WTC11 (cell line): ENCODE data around the gene ABHD16A. TPM values are rescaled to one million over a fixed set of nuclear protein-coding genes. Genes with fewer than 3 reads are reported as not detected.

Source experiments
- ATAC-seq: fragments of 200-7000 bp; cut with Tn5 transposase; 2 replicates; pipeline ENCODE4 v1.10.0; 2021; ENCODE audit warnings: mild to moderate bottlenecking, moderate library complexity
- CTCF ChIA-PET: fragments of 300-600 bp; sonication (Branson Sonifier 250); formaldehyde crosslinking; loops from one replicate; lab custom pipeline; 2021; ENCODE audit warnings: antibody characterized with exemption; lab: Charles Lee
- POLR2A ChIA-PET: fragments of 350-600 bp; sonication (Branson Sonifier 250); formaldehyde crosslinking; loops from one replicate; lab custom pipeline; 2021; ENCODE audit warnings: antibody characterized with exemption; lab: Charles Lee
- DNase-seq: peaks from one replicate; pipeline ENCODE4 v3.0.0; 2021; ENCODE audit warnings: low spot score
- H3K27ac Mint-ChIP-seq: 2 replicates; pipeline ENCODE4 v1.8.0; 2021; ENCODE audit warnings: mixed read lengths
- H3K27me3 Mint-ChIP-seq: 2 replicates; pipeline ENCODE4 v1.8.0; 2021; ENCODE audit warnings: low read depth, mild to moderate bottlenecking, moderate library complexity, mixed read lengths
- H3K36me3 Mint-ChIP-seq: 2 replicates; pipeline ENCODE4 v1.8.0; 2021; ENCODE audit warnings: mixed read lengths
- H3K4me1 Mint-ChIP-seq: 2 replicates; pipeline ENCODE4 v1.8.0; 2022; ENCODE audit warnings: mixed read lengths
- H3K4me3 Mint-ChIP-seq: 2 replicates; pipeline ENCODE4 v1.8.0; 2021; ENCODE audit warnings: mild to moderate bottlenecking, moderate library complexity, mixed read lengths
- H3K9me3 Mint-ChIP-seq: 2 replicates; pipeline ENCODE4 v1.8.0; 2021; ENCODE audit warnings: mixed read lengths
- ATF3 ChIP-seq: sonication (generic); formaldehyde crosslinking; conservative IDR thresholded peaks from 2 replicates; pipeline ENCODE4 v1.8.1; 2022; ENCODE audit warnings: mild to moderate bottlenecking, missing genetic modification reagents
- EMX1 ChIP-seq: fragments of 250-450 bp; sonication (Bioruptor Pico); IDR thresholded peaks from 2 replicates; pipeline ENCODE4 v1.8.0; 2021; ENCODE audit warnings: mild to moderate bottlenecking
- IRF2 ChIP-seq: sonication (generic); formaldehyde crosslinking; IDR thresholded peaks from 2 replicates; pipeline ENCODE4 v1.8.0; 2022; ENCODE audit warnings: low read depth, missing genetic modification reagents, borderline replicate concordance
- MAX ChIP-seq: sonication (generic); formaldehyde crosslinking; IDR thresholded peaks from 2 replicates; pipeline ENCODE4 v1.8.0; 2022; ENCODE audit warnings: mild to moderate bottlenecking, missing genetic modification reagents
- NFATC4 ChIP-seq: fragments of 250-450 bp; sonication (Bioruptor Pico); IDR thresholded peaks from 2 replicates; pipeline ENCODE4 v1.9.0; 2021; ENCODE audit warnings: mild to moderate bottlenecking
- NR1H2 ChIP-seq: sonication (generic); formaldehyde crosslinking; IDR thresholded peaks from 2 replicates; pipeline ENCODE4 v1.9.0; 2021; ENCODE audit warnings: mild to moderate bottlenecking, moderate library complexity, missing genetic modification reagents
- ZNF138 ChIP-seq: sonication (generic); formaldehyde crosslinking; conservative IDR thresholded peaks from 2 replicates; pipeline ENCODE4 v1.8.1; 2022; ENCODE audit warnings: mild to moderate bottlenecking, moderate library complexity, missing genetic modification reagents
- ZNF263 ChIP-seq: sonication (generic); formaldehyde crosslinking; IDR thresholded peaks from 2 replicates; pipeline ENCODE4 v1.8.1; 2022; ENCODE audit warnings: low read depth, mild to moderate bottlenecking, moderate library complexity, missing genetic modification reagents
- ZNF317 ChIP-seq: sonication (generic); formaldehyde crosslinking; IDR thresholded peaks from 2 replicates; pipeline ENCODE4 v1.8.1; 2023; ENCODE audit warnings: low read depth, mild to moderate bottlenecking, moderate library complexity, missing genetic modification reagents, borderline replicate concordance
- ZNF425 ChIP-seq: fragments of 250-450 bp; sonication (Bioruptor Pico); conservative IDR thresholded peaks from 2 replicates; pipeline ENCODE4 v1.9.0; 2021; ENCODE audit warnings: mild to moderate bottlenecking
- microRNA-seq: library from miRNA; unstranded; fragments of <30 nt; microRNA quantifications from one replicate; pipeline ENCODE4 v1.2.0, GENCODE V29; 2022; ENCODE audit warnings: borderline number of aligned reads
- total RNA-seq: library from RNA; stranded (reverse); gene quantifications from 3 replicates; pipeline ENCODE4 v1.2.3, GENCODE V29; 2021

ABHD16A gene
- total RNA-seq, 1 experiment from 2014 or later: 28.6 TPM

DNA sequence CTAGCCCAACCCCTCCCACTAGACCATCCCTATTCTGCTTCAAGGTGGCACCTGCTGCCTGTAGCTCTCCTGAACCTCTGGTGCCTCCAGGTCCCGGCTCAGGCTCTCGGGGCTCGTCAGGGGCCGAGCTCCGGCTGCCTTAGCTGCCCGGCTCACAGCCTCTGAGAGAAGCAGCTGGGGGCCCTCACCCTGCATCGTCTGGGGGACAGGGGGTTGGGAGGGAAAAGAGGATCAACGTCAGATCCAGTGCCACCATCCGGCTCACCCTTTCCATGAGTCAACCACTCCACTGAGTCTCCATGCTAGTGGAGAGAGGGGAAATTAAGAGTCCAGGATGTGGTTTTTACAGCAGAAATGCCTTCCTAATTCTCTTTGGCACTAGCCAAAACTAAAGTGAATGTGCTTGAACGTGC is 63.7 kb downstream of the ABHD16A start (continued):
- TF ChIP-seq ZNF263 (CRISPR knock-in tag): no peak
- no peak for TF ChIP-seq NR1H2 (CRISPR knock-in tag)
- TF ChIP-seq IRF2: no peak

DNA sequence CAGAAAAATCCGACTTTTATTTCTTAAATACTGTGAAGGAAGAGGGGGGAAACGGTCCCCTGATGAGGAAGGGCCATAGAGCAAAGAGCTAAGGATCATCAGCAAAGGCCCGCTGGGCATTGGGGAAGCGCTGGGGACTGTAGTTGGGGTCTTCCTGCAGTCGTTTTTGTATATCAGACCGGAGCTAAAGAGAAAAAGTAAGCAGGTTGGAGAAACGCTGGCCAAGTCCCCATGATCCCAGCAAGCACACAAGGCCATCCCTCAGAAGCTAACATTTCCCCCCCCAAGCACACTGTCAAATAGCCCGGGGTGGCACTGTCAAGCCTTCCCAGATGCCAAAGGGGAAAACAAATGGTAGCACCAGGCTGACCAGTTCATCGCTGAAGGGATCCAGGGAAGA is 64.1 kb downstream of the ABHD16A start:
- Mint-ChIP-seq H3K4me1 (no peaks in the 10 kb centered on the region), H3K9me3 (no peaks in the 10 kb centered on the region), H3K36me3 (peaks cover 73% of the 10 kb centered on the region), H3K27ac (peak overlapping the region; percentile 21; the same call in 1 of the 2 replicates), H3K4me3 (no peak overlapping the region), H3K27me3 (no peaks in the 10 kb centered on the region)
- ChIA-PET POLR2A (interaction anchor here (0.6 to 2.0 kb wide), 7 partner anchors 8 to 100 kb away, joined by 3 to 7 read pairs (median 4); partner anchors contain the start of gene BAG6), CTCF (interaction anchor here (0.6 to 1.6 kb wide), 4 partner anchors 13 to 447 kb away, joined by 3 to 4 read pairs (median 3); no protein-coding TSS in a partner anchor)
- TF ChIP-seq ZNF425 (CRISPR knock-in tag) (peak; percentile 70; the same call in 1 of the 2 replicates), MAX (CRISPR knock-in tag) (no peak), NFATC4 (0 out of 2 replicates have a peak, but pooled peaks have one; percentile 70), ATF3 (no peak), EMX1 (CRISPR knock-in tag) (0 out of 2 replicates have a peak, but pooled peaks have one; percentile 18), ZNF317 (CRISPR knock-in tag) (no peak), ZNF138 (CRISPR knock-in tag) (no peak)
- no peak for DNase-seq
- ATAC-seq: no peak; the same call in 1 of the 2 replicates

Small RNA genes lying within 50 kb of the gene (microRNA-seq; reads per million reads assigned to microRNA genes)
- not detected for gene MIR4646

Other genes with a start within 250 kb of the ABHD16A start
- gene MICB, start 205.2 kb downstream of the ABHD16A start, total RNA-seq: 26.9 to 37.0 TPM (median 27.0 TPM) in 3 replicates
- not detected in 3 replicates for gene MCCD1, start 174.4 kb downstream of the ABHD16A start, total RNA-seq
- gene DDX39B, start 161.3 kb downstream of the ABHD16A start, total RNA-seq: 704 to 738 TPM (median 712 TPM) in 3 replicates
- 2.7 to 4.1 TPM (median 4.0 TPM) in 3 replicates for gene ATP6V1G2, start 156.7 kb downstream of the ABHD16A start, total RNA-seq
- 14.9 to 19.5 TPM (median 17.1 TPM) in 3 replicates for gene NFKBIL1, start 155.7 kb downstream of the ABHD16A start, total RNA-seq
- 0.46 to 1.2 TPM (median 0.87 TPM) in 3 replicates for gene LTA, start 131.0 kb downstream of the ABHD16A start, total RNA-seq
- gene TNF, start 127.8 kb downstream of the ABHD16A start, total RNA-seq: 0.23 to 0.46 TPM (median 0.31 TPM) in 3 replicates
- 1.0 to 1.5 TPM (median 1.3 TPM) in 3 replicates for gene LTB, start 120.9 kb downstream of the ABHD16A start, total RNA-seq
- 0.34 to 0.66 TPM in 2 of 3 replicates, not detected in the other for gene LST1, start 117.0 kb downstream of the ABHD16A start, total RNA-seq
- gene NCR3, start 110.3 kb downstream of the ABHD16A start, total RNA-seq: not detected in 3 replicates
- gene AIF1, start 88.1 kb downstream of the ABHD16A start, total RNA-seq: 5.4 to 8.5 TPM (median 7.1 TPM) in 3 replicates
- gene PRRC2A, start 82.6 kb downstream of the ABHD16A start, total RNA-seq: 372 to 381 TPM (median 373 TPM) in 3 replicates
- 366 to 410 TPM (median 396 TPM) in 3 replicates for gene BAG6, start 50.7 kb downstream of the ABHD16A start, total RNA-seq
- 3.5 to 4.6 TPM (median 4.3 TPM) in 3 replicates for gene APOM, start 47.4 kb downstream of the ABHD16A start, total RNA-seq
- 14.0 to 16.3 TPM (median 14.3 TPM) in 3 replicates for gene C6orf47, start 42.5 kb downstream of the ABHD16A start, total RNA-seq
- 24.3 to 29.1 TPM (median 26.4 TPM) in 3 replicates for gene GPANK1, start 38.3 kb downstream of the ABHD16A start, total RNA-seq
- gene CSNK2B, start 37.2 kb downstream of the ABHD16A start, total RNA-seq: 153 to 183 TPM (median 161 TPM) in 3 replicates
- gene LY6G5B, start 33.3 kb downstream of the ABHD16A start, total RNA-seq: 10.7 to 15.7 TPM (median 11.0 TPM) in 3 replicates
- gene LY6G5C, start 22.3 kb downstream of the ABHD16A start, total RNA-seq: 0.98 to 1.6 TPM (median 1.0 TPM) in 3 replicates
- not detected in 3 replicates for gene LY6G6F, start 3.5 kb upstream of the ABHD16A start, total RNA-seq
- gene LY6G6D, start 12.0 kb upstream of the ABHD16A start, total RNA-seq: not detected in 3 replicates
- gene LY6G6C, start 18.4 kb upstream of the ABHD16A start, total RNA-seq: 0.21 to 0.35 TPM in 2 of 3 replicates, not detected in the other
- 0.09 to 0.11 TPM (median 0.11 TPM) in 3 replicates for gene MPIG6B, start 20.0 kb upstream of the ABHD16A start, total RNA-seq
- gene DDAH2, start 26.0 kb upstream of the ABHD16A start, total RNA-seq: 62.2 to 67.3 TPM (median 65.8 TPM) in 3 replicates
- gene CLIC1, start 33.2 kb upstream of the ABHD16A start, total RNA-seq: 229 to 244 TPM (median 230 TPM) in 3 replicates
- 43.1 to 62.3 TPM (median 56.1 TPM) in 3 replicates for gene MSH5, start 36.7 kb upstream of the ABHD16A start, total RNA-seq
- gene SAPCD1, start 59.3 kb upstream of the ABHD16A start, total RNA-seq: 13.3 to 16.9 TPM (median 13.7 TPM) in 3 replicates
- 1.2 to 1.8 TPM (median 1.4 TPM) in 3 replicates for gene VWA7, start 74.0 kb upstream of the ABHD16A start, total RNA-seq
- 147 to 177 TPM (median 161 TPM) in 3 replicates for gene VARS1, start 92.4 kb upstream of the ABHD16A start, total RNA-seq
- 104 to 121 TPM (median 119 TPM) in 3 replicates for gene LSM2, start 103.6 kb upstream of the ABHD16A start, total RNA-seq
- 1.2 to 2.1 TPM (median 1.9 TPM) in 3 replicates for gene HSPA1L, start 112.0 kb upstream of the ABHD16A start, total RNA-seq
- gene HSPA1A, start 112.2 kb upstream of the ABHD16A start, total RNA-seq: 57.2 to 80.1 TPM (median 75.8 TPM) in 3 replicates
- gene HSPA1B, start 124.4 kb upstream of the ABHD16A start, total RNA-seq: 75.3 to 105 TPM (median 96.4 TPM) in 3 replicates
- 42.6 to 44.8 TPM (median 42.8 TPM) in 3 replicates for gene NEU1, start 159.5 kb upstream of the ABHD16A start, total RNA-seq
- 3.1 to 3.5 TPM (median 3.5 TPM) in 3 replicates for gene SLC44A4, start 175.7 kb upstream of the ABHD16A start, total RNA-seq
- 137 to 169 TPM (median 168 TPM) in 3 replicates for gene EHMT2, start 194.4 kb upstream of the ABHD16A start, total RNA-seq
- gene ZBTB12, start 198.8 kb upstream of the ABHD16A start, total RNA-seq: 24.0 to 46.2 TPM (median 44.1 TPM) in 3 replicates
- 1.3 TPM in 3 replicates for gene C2, start 224.4 kb upstream of the ABHD16A start, total RNA-seq
- 1.4 to 2.7 TPM (median 1.4 TPM) in 3 replicates for gene CFB, start 242.8 kb upstream of the ABHD16A start, total RNA-seq